HG03575 (cell line): ENCODE results near the gene CAMK2A.

Experiments
- ATAC-seq: cut with Tn5 transposase; IDR thresholded peaks from one replicate; pipeline ENCODE4 v1.9.1; 2021; ENCODE audit not compliant: unreplicated experiment, insufficient number of reproducible peaks, low FRiP score; ENCODE audit errors: extremely low read depth

The CAMK2A gene

GRCh38 chr5:150288361-150288760, 1.2 kb downstream of the CAMK2A start:
- ATAC-seq: no peak

- ATAC-seq: no peak
Measured at GRCh38 chr5:150286820-150287219, 2.8 kb downstream of the CAMK2A start.

DNA sequence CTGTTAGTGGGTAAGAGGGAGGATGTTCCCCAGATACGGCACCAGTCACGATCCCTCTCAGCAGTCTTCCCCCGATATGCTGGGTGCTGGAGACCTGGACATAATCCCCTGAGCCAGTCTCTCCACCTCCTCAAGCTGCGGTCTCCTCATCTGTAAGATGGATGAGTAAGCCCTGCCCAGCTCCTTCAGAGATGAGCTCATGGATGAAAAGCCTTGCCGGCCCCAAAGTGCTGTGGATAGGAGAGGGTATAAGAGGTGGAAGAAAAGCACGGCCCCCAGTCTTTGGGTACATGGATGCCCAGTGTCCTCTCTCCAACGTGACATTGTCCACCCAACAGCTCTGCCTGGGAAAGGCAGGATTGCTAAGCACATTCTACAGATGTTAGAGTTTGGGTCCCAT, 4.5 kb downstream of the CAMK2A start:
- no peak for ATAC-seq

DNA sequence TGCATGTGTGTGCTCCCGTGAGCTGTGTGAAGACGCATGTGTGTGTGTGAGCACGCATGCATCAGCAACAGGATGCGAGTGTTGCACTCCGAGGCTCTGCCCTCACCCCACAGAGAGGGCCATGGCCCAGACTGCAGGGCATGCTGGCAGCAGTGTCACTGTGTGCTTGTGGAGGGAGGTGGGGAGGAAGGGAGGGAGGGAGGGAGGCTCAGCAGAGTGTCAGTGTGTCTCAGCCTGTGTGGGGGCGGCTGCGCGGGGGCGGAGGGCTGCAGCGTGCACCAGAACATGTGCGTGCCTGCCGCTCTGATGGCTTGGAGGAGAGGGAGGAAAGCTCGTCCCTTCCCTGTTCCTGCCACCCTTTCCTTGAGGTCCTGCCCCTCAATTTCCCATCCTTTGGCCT, 5.3 kb downstream of the CAMK2A start:
- ATAC-seq: no peak

DNA sequence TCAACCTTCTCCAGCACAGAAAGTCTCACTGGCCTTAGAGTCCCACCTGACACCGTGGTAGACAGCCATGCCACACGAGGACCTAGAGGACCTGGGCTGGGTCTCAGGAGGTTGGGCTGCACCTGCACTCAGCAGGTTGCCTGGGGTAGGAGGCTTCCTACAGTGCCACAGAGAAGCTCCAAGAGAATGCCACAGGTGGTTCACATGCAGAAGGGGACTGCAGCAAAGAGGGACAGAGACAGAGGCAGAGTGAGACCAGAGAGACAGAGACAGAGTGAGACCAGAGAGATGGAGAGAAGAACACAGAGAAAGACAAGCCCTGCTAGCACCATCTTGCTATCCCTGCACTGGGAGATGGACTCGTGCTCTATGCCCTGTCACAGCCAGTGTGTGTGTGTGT, 5.7 kb downstream of the CAMK2A start:
- ATAC-seq: no peak

DNA sequence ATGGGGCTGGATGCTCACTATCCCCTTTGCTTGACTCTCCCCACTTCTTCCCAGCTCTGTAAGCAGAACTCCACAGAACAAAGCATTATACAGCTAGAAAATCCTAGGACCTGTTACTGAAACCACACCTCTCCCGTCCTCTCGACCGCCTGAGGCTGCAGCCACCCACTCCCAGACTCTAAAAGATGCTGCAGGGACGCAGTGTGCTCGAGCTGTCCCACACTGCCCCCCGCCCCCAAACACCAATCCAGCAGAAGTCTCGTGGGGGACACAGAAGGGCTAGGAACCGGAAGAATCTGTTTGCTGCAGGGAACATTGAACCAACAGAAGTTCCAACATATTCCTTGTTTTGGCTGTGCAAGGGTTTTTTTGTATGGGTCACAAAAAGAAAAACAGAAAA, 7.6 kb downstream of the CAMK2A start:
- ATAC-seq: no peak

- no peak for ATAC-seq
Measured at GRCh38 chr5:150279330-150280020, 10.1 kb downstream of the CAMK2A start.

GRCh38 chr5:150278916-150279315, 10.7 kb downstream of the CAMK2A start:
- no peak for ATAC-seq

- no peak for ATAC-seq
Measured at GRCh38 chr5:150278046-150278730, 11.4 kb downstream of the CAMK2A start.

DNA sequence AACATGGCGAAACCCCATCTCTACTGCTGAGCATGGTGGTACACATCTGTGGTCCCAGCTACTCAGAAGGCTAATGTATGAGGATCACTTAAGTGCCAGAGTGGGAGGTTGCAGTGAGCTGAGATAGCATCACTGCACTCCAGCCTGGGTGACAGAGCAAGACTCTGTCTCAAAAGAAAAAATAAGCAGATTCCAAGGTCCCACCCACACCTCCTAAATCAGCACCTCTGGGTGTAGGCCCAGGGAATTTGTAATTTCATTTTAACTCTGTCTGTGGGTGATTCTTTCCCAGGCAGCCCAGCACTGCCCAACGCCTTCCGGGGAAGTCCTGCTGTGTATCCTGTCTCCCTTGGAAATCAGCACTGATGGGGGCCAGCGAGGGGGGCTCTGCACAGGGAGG, 12.5 kb downstream of the CAMK2A start:
- ATAC-seq: no peak

DNA sequence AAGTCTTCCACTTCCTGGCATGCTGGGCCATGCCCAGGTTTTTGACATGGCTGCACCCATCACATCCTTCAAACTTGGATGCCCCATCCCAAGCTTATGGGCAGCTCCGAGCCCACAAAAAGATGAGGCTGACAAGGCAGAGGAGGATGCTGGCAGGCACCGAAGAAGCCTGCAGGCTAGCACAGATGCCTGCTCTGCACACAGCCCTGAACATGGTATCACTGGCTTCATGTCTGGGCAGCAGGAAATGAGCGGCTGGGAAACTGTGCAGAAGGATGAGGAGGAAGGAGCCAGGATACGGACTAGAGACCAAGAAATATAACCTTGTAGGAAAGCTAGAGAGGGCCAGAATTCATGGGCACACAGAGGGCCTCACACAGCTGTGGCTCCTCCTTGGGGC, 14.8 kb downstream of the CAMK2A start:
- no peak for ATAC-seq

- no peak for ATAC-seq
Measured at GRCh38 chr5:150272531-150272930, 17.0 kb downstream of the CAMK2A start.

DNA sequence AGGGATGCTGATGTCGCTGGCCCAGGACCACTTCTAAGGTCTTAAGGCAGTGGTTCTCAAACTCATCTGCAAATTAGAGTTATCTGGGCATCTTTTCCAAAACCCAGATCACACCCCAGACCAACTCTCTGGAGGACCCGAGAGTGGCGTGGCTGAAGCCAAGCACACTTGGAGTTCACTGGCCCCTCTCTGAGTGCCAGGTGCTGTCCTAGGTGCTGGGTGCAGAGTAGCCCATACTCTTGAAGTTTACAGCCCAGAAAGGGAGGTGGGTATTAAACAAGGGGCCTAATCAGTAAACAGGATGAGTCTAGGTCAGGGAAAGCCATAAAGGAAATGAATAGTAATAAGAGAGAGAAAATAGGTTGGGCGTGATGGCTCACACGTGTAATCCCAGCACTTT, 17.6 kb downstream of the CAMK2A start:
- no peak for ATAC-seq

GRCh38 chr5:150271296-150271692, 18.3 kb downstream of the CAMK2A start:
- ATAC-seq: no peak

- no peak for ATAC-seq
Measured at GRCh38 chr5:150270541-150271295, 18.9 kb downstream of the CAMK2A start.

DNA sequence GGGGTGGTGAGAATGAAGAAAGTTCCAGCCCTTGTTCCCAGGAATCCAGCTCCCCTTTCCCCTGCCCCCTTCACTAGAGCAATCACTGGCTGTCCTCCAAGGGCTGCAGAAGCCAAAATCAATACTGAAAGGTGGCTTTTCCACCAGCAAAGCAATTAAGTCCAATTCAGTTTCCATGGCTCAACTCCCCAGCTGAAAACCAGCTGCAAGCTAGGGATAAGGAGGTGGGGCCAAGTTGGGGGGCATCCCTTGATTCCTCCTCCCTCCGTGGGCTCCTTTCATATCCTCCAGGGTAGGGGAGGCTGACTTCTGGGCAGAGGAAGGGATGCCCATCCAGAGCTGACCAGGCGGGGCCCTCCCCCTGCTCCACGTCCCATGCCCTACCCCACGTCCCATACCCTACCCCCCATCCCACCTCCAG, 22.7 kb downstream of the CAMK2A start:
- ATAC-seq: no peak

- no peak for ATAC-seq
Measured at GRCh38 chr5:150265870-150266383, 23.6 kb downstream of the CAMK2A start.

- ATAC-seq: no peak
Measured at GRCh38 chr5:150264667-150265603, 24.6 kb downstream of the CAMK2A start.
